NT2/D1 (cell line): ENCODE measurements around the gene EIF4A3.

Source experiments
- DNase-seq: peaks from one replicate; pipeline ENCODE4 v3.0.0-alpha.2; 2011; ENCODE audit warnings: low read depth, low spot score
- H3K27me3 ChIP-seq: 2 replicates; pipeline ENCODE4 v1.6.0; 2011; ENCODE audit warnings: mild to moderate bottlenecking; ENCODE audit not compliant: insufficient read length, insufficient read depth
- H3K36me3 ChIP-seq: 2 replicates; pipeline ENCODE4 v1.6.1; 2011; ENCODE audit warnings: mild to moderate bottlenecking, low read length, mixed read lengths; ENCODE audit not compliant: insufficient read depth, insufficient read length
- H3K4me1 ChIP-seq: 2 replicates; pipeline ENCODE4 v1.5.1; 2011; ENCODE audit not compliant: insufficient read depth, insufficient read length
- H3K4me3 ChIP-seq: 2 replicates; pipeline ENCODE4 v1.5.1; 2011; ENCODE audit warnings: low read depth; ENCODE audit not compliant: insufficient read length
- H3K9ac ChIP-seq: 2 replicates; pipeline ENCODE4 v1.6.0; 2011; ENCODE audit warnings: low read depth; ENCODE audit not compliant: insufficient read length
- H3K9me3 ChIP-seq: 2 replicates; pipeline ENCODE4 v1.5.1; 2011; ENCODE audit warnings: mild to moderate bottlenecking, low read length; ENCODE audit not compliant: insufficient read depth
- SUZ12 ChIP-seq: IDR thresholded peaks from 2 replicates; pipeline ENCODE4 v1.6.1; 2011; ENCODE audit not compliant: insufficient read length, insufficient read depth; ENCODE audit errors: extremely low read depth
- YY1 ChIP-seq: IDR thresholded peaks from 2 replicates; pipeline ENCODE4 v1.6.1; 2011; ENCODE audit not compliant: insufficient read length, insufficient read depth
- ZNF274 ChIP-seq: IDR thresholded peaks from 2 replicates; pipeline ENCODE4 v1.6.1; 2011; ENCODE audit warnings: mild to moderate bottlenecking, low read depth, low read length

The EIF4A3 gene

DNA sequence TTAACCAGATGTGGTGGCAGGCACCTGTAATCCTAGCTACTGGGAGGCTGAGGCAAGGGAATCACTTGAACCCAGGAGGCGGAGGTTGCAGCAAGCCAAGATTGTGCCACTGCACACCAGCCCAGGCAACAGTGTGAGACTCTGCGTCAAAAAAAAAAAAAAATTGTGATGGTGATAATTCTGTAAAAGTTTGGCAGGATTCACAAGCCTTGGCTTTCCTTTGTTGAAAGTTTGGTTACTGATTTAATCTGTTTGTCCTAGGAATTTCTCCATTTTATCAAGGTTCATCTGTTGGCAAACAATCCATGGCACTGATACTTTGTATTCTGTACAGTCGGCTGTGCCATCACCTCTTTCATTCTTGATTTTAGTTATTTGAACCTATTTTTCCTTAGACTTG lies 15.9 kb downstream of the EIF4A3 start:
- no peak for TF ChIP-seq ZNF274
- TF ChIP-seq YY1 = no peak
- TF ChIP-seq SUZ12 = no peak
- no peaks in the 10 kb centered on the region for H3K9me3 ChIP-seq
- H3K27me3 ChIP-seq = no peaks in the 10 kb centered on the region

DNA sequence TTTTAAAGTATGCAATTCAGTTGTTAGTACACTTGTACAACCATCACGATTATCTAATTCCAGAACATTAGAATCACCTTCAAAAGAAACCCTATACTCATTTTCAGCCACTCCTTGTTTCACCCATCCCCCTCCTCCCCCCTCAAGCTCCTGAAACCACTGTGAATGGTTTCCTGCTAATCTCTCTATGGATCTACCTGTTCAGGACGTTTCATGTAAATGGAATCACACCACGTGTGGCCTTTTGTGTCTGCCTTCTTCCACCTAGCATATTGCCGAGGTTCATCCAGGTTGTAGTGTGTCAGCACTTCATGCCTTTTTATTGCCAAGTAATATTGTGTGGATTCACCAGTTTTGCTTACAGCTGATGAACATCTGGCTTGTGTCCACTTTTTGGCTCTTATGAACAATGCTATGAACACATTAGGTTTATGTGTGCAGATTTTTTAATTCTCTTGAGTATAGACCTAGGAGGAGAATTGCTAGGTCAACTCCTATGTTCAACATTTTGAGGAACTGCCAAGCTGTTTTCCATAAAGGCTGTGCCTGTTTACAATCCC lies 17.8 kb downstream of the EIF4A3 start:
- no peak overlapping the region for H3K4me3 ChIP-seq

More for the DNA sequence above, 15.9 kb downstream of the EIF4A3 start:
- Histone ChIP-seq H3K9ac (no peak overlapping the region), H3K36me3 (peaks cover 35% of the 10 kb centered on the region), H3K4me1 (peaks cover 4% of the 10 kb centered on the region), H3K4me3 (no peak overlapping the region)
- DNase-seq = no peak

DNA sequence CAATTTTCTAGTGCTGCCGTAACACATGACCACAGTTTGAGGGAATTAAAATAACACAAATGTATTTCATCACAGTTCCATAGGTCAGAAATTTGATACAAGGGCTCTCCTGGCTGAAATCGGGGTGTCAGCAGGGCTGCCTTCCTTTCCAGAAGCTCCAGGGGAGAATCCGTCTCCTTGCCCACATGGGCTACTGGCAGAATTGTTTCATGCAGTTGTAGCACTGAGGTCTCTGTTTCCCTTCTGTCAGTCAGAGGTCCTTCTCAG lies 20.5 kb downstream of the EIF4A3 start:
- DNase-seq = no peak
- H3K27me3 ChIP-seq = no peaks in the 10 kb centered on the region
- H3K36me3 ChIP-seq = no peaks in the 10 kb centered on the region
- peaks cover 13% of the 10 kb centered on the region for H3K4me1 ChIP-seq
- TF ChIP-seq SUZ12 (no peak), ZNF274 (no peak), YY1 (no peak)
- H3K9ac ChIP-seq = no peak overlapping the region
- H3K4me3 ChIP-seq = no peak overlapping the region
- no peaks in the 10 kb centered on the region for H3K9me3 ChIP-seq

More for the DNA sequence above, 17.8 kb downstream of the EIF4A3 start:
- peaks cover 9% of the 10 kb centered on the region for H3K4me1 ChIP-seq
- no peak overlapping the region for H3K9ac ChIP-seq
- H3K36me3 ChIP-seq = peaks cover 16% of the 10 kb centered on the region
- H3K9me3 ChIP-seq = no peaks in the 10 kb centered on the region
- no peak for TF ChIP-seq SUZ12
- no peak for TF ChIP-seq ZNF274
- no peak for TF ChIP-seq YY1
- H3K27me3 ChIP-seq = no peaks in the 10 kb centered on the region
- no peak for DNase-seq

DNA sequence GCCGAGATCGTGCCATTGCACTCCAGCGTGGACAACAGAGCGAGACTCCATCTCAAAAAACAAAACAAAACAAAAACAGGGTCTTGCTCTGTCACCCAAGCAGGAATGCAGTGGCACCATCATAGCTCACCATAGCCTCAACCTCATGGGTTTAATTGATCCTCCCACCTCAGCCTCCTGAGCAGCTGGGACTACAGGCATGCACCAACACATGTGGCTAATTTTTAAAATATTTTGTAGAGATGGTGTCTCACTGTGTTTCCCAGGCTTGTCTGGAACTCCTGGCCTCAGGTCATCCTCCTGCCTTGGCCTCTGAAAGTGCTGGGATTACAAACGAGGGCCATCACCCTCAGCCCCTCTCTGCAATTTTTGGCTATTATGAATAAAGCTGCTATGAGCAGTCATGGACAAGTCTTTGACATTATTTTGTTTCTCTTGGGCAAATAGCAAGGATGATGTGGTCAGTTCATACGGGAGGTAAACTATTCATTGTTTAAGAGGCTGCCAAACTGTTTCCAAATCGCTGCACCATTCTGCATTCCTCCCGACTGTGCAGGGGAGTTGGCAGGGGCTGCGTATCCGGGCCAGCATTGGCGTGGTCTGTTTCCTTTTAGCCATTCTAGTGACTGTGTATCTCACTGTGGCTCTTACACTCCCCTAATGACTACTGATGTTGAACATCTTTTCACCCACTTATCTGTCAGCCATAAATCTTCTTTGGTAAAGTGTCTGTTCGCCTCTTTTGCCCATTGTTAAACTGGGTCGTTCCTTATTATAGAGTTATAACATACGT lies 21.1 kb downstream of the EIF4A3 start:
- H3K4me3 ChIP-seq = no peak overlapping the region
- H3K27me3 ChIP-seq = no peaks in the 10 kb centered on the region
- H3K4me1 ChIP-seq = peaks cover 13% of the 10 kb centered on the region
- H3K9me3 ChIP-seq = no peaks in the 10 kb centered on the region
- no peak for TF ChIP-seq YY1
- no peak for TF ChIP-seq ZNF274
- TF ChIP-seq SUZ12 = no peak
- no peak for DNase-seq
- H3K9ac ChIP-seq = no peak overlapping the region
- H3K36me3 ChIP-seq = no peaks in the 10 kb centered on the region

DNA sequence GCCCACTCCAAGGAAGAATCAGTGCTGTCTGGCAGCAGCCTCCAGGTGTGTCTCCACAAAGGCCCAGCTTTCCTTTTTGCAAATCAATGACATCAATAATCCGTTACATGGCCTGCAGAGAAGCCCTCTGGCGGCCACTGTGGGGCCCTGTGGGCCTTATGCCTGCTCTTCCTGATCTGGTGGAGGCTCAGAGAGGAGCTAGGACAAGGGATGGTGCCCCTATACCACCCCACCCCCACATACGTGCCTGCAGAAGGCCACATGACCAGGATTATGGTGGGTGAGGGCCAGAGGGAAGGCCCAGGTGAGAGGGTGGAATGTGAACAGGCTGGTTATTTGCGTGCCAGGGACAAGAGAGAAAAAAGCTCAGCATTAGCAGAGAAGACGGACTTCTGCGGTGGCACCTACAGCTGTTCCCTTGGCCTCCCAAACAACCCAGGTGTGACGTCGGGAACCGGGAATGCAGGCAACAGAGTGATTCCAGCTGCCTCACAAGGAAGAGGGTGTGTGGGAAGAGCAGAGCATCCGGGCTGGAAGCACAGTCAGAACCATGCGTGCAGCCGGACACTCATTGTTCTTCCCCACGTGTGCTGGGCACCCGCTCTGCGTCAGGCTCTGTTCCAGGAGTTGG lies 22.5 kb downstream of the EIF4A3 start:
- Histone ChIP-seq H3K9me3 (no peaks in the 10 kb centered on the region), H3K9ac (peak overlapping the region; percentile 14), H3K36me3 (no peaks in the 10 kb centered on the region), H3K4me3 (no peak overlapping the region), H3K4me1 (peaks cover 13% of the 10 kb centered on the region), H3K27me3 (no peaks in the 10 kb centered on the region)
- peak; percentile 47 for DNase-seq
- TF ChIP-seq ZNF274 (no peak), SUZ12 (no peak), YY1 (no peak)

DNA sequence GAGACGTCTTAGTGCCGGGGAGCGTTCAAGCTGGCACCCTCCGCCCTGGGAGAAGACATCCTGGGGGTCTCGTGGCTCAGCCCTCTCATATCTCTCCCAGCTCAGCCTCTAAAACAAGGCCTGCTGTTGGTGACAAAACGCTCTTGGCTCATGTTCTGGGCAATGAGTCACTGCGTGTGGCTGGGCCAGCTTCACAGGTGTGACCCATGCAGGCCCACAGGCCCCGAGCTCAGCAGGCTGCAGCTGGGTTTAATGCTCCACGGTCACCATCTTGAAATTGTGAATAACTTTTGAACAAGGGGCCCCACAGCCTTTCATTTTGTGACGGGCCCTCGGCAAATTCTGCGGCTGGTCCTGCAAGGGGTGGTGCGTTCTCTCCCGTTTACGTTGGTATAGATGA lies 23.1 kb downstream of the EIF4A3 start:
- H3K36me3 ChIP-seq = peaks cover 2% of the 10 kb centered on the region
- DNase-seq = no peak
- no peak overlapping the region for H3K4me3 ChIP-seq
- H3K9ac ChIP-seq = no peak overlapping the region
- H3K9me3 ChIP-seq = no peaks in the 10 kb centered on the region
- H3K27me3 ChIP-seq = no peaks in the 10 kb centered on the region
- H3K4me1 ChIP-seq = peaks cover 9% of the 10 kb centered on the region
- TF ChIP-seq YY1 (no peak), SUZ12 (no peak), ZNF274 (no peak)

DNA sequence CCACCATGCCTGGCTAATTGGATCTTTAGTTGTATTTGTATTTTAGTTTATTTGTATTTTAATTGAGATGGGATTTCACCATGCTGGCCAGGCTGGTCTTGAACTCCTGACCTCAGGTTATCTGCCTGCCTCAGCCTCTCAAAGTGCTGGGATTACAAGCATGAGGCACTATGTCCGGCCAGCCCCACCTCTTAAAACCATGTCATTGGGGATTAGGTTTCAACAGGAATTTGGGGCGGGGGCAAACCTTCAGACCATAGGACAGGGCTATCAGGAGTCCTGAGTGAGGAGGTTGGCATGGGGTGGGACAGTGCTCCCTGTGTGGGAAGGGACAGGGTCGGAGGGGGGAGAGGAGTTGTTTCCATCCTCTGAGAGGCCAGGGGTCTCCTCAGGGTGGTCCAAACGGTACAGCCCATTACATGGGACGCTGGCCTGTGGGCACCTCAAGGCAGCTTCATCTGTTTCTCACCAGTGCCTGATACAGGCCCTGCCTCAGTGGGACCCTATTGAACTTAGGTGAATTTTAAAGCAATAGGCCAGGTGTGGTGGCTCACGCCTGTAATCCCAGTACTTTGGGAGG lies 23.9 kb downstream of the EIF4A3 start:
- Histone ChIP-seq H3K36me3 (peaks cover 9% of the 10 kb centered on the region), H3K4me1 (peaks cover 9% of the 10 kb centered on the region), H3K9me3 (no peaks in the 10 kb centered on the region), H3K9ac (no peak overlapping the region), H3K4me3 (no peak overlapping the region), H3K27me3 (no peaks in the 10 kb centered on the region)
- DNase-seq = no peak
- no peak for TF ChIP-seq SUZ12
- no peak for TF ChIP-seq YY1
- TF ChIP-seq ZNF274 = no peak
